HG02885 (cell line): Measurements from ENCODE around the gene XRCC5.
"Not testable (repeated sequence)": the region's sequence is repeated elsewhere in the genome, so short reads cannot be mapped to it uniquely, and the experiment has no call there.

Experiments used
- ATAC-seq: cut with Tn5 transposase; IDR thresholded peaks from one replicate; pipeline ENCODE4 v1.9.1; 2021; ENCODE audit warnings: mild to moderate bottlenecking; ENCODE audit not compliant: unreplicated experiment, poor library complexity

Gene XRCC5

DNA sequence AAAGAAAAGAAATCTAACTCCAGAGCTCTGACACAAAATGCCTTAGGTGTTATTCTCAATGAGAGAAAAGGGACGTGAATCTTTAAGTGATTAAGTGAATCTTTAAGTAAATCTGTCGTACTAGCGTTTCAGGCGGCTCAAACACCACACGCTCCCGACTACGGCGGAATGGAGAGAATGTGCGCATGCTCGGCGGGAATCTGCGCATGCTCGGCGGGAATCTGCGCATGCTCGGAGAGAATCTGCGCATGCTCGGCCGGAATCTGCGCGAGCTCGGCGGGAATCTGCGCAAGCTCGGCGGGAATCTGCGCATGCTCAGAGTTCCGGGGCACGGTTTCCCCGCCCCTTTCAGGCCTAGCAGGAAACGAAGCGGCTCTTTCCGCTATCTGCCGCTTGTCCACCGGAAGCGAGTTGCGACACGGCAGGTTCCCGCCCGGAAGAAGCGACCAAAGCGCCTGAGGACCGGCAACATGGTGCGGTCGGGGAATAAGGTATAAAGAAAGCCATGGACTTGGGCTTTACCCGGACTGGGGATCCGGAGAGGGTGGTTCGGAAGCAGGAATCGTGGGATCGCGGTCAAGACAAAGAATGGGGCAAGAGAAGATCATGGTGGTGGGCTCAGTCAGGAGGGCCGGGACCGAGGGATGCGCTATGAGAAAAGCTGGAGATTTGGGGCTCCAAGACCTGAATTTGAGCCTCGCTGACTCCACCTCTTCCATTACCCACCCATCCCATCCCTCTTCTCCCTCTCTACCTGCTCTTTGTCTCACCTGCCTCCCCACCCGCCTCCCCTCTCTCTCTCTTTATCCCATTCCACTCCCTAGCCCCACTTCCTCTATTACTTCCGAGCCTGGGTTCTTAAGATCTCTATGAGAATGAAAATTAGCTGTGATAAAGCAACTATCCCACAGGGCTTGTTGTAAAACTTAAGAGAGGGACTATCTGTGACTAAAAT is at the start of gene XRCC5:
TSS of gene XRCC5 (plus strand) at position 382 of the 955 bp plus-strand sequence. CDS start at position 471, 89 bp downstream.
- peak; percentile 64 for ATAC-seq

DNA sequence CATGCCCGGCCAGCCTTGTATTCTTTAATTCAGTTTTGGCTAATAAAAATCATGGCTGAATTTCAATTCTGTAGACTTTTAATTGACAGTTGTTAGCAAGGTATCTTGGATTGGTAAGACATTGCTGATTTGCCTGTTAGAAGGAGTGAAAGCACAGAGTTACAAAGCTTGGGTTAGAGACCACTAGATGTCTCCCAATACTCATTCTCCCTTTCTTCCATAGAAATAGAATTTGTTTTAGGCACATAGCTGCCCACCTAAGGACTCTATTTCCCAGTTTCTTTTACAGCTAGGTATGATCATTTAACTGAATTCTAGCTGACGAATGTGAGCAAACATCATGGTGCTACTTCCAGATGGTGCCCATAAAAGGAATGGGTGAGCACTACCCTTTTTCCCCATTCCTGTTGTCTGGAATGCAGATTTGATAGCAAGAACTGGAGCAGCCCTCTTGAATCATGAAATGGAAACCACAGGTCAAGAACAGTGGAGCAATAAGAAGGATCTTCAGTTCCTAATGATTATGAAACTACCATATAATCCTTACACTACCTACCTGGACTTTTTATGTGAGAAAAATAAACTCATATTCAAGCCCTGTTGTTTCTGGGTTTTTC is 45.0 kb upstream of the XRCC5 start:
- ATAC-seq: no peak

GRCh38 chr2:216064665-216065064 is 44.5 kb upstream of the XRCC5 start:
- no peak for ATAC-seq

DNA sequence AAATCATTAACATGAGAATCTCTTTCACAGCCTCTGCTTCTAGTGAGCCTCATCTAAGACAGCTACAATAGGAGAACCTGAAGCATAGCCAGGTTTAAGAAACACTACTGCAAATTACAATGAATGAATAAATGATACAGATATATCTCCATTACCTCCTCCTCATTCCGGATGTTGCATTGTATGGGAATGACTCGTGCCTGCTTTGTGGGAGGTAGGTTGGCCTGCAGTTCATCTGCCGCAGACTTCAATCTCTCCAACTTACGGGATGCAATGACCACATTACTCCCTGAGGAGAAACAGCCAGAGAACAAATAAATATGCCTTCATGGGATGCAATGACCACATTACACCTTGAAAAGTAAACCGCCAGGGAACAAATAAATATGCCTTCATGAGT is 42.9 kb upstream of the XRCC5 start:
- ATAC-seq: no peak

- ATAC-seq: no peak
These were observed 40.1 kb upstream of the XRCC5 start for GRCh38 chr2:216069028-216069427.

- ATAC-seq: no peak
These were observed 39.0 kb upstream of the XRCC5 start for GRCh38 chr2:216070195-216070594.

DNA sequence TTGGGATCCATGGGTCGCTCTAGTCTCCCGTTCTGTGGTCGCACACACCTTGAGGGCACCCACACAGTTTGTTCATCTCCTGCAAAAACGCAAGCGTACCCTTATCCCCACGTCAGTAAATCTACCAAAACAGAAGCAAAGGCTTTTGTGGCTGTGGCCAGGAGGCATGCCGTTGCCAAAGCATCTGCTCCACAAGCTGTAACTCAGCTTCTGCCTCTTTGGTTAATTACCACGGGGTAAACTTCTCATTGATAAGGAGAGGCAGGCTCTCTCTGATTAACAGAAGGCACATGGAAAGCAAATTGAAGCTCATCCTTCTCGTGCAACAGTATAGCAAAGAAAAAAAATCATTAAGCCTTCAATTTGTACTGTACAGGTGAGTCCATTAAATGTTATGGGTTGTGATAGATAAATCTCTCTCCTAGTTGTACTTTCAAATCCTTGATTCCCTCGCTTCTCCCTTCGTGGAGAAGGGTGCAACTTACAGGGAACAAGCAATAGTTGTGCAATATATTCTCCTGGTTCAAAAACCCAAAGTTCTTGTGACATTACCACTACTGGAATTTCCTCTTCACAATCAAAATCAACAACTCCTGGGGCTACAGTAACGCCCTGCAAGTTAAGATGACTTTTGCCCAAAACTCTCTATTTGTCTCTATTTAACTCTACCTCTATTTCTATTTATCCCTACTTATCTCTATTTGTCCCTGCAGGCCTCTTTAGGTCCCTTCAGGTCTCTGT is 37.9 kb upstream of the XRCC5 start:
- ATAC-seq: no peak

DNA sequence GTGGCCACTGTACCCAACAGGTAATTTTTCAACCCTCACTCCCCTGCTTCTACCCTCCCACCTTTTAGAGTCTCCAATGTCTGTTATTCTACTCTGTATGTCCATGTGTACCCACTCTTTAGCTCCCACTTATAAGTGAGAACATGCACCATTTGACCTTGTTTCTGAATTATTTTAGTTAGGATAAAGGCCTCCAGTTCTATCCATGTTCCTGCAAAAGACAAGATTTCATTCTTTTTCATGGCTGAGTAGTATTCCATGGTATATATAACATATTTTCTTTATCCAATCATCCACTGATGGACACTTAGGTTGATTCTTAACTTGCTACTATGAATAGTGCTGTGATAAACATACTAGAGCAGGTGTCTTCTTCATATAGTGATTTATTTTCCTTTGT is 36.7 kb upstream of the XRCC5 start:
- ATAC-seq: no peak

- ATAC-seq: no peak
These were observed 35.4 kb upstream of the XRCC5 start for GRCh38 chr2:216073773-216074172.

DNA sequence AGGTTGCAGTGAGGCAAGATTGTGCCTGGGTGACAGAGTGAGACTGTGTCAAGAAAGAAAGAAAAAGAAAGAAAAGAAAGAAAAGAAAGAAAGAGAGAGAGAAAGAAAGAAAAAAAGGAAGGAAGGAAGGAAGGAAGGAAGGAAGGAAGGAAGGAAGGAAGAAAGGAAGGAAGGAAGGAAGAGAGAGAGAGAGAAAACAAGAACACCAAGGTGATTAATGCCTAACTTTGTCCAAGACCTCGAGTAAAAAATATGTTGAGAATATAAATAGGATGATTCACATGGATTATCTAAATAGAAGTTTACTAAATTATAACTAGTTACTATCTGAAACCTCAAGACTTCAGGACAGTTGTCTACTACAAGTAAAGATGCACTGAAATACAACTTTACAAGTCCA is 34.8 kb upstream of the XRCC5 start:
- ATAC-seq: no peak

- no peak for ATAC-seq
These were observed 34.4 kb upstream of the XRCC5 start for GRCh38 chr2:216074794-216075193.

- no peak for ATAC-seq
These were observed 33.4 kb upstream of the XRCC5 start for GRCh38 chr2:216075510-216076485.

GRCh38 chr2:216078776-216079175 is 30.4 kb upstream of the XRCC5 start:
- ATAC-seq: no peak

GRCh38 chr2:216080048-216080447 is 29.1 kb upstream of the XRCC5 start:
- not testable (repeated sequence) for ATAC-seq

DNA sequence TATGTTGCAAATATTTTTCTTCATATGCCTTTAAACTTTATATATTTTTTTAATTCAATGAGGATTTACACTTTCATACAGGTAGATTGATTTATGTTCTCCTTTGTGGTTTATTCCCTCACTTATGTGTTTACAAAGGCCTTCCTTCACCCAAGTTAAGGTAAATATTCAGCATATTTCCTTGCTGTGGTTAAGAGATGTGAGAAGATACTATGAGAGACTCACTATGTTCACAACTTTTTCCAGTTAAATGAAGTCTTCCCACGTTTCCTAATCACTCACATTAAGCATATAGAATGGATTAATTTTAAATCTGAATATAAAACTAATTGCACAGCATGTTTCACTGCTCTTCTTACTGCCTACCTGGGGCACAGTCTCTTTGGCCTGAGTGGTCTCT is 28.1 kb upstream of the XRCC5 start:
- ATAC-seq: no peak

DNA sequence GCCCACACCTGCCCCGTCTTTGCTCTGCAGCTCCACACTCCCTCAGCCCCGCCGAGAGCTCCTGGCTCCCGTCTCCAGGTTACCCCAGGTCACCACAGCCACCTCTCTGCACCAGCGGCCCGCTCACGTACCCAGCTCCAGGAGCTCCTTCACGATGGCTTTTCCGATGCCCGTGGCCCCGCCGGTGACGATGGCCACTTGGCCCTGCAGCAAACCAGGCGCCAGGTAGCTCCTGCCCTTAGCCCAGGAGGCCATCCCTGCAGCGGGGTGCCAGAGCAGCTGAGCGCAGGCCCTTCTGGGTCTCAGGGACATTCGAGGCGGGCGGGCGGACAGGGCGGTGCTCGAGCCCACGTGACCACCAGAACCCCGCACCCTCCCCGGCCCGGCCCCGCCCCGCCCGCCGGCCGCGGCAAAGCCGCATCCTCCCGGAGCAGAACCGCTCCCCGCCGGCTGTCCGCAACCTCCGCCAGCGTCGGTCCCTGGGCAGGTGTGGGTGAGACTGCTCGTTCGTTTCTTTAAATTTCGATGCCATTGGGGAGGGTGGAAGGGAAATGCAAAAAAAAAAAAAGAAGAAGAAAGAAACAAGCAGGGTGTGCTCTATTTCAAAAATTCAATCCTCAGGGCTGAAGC is 27.5 kb upstream of the XRCC5 start, which contains the start of the genes PECR and TMEM169:
TSS of gene PECR (minus strand) at position 323 of the 630 bp plus-strand sequence. CDS start at position 255, 68 bp downstream.
TSS of gene TMEM169 (plus strand) at position 433 of the 630 bp plus-strand sequence. CDS start 14,045 bp downstream, outside the sequence.
- peak; percentile 94 for ATAC-seq

DNA sequence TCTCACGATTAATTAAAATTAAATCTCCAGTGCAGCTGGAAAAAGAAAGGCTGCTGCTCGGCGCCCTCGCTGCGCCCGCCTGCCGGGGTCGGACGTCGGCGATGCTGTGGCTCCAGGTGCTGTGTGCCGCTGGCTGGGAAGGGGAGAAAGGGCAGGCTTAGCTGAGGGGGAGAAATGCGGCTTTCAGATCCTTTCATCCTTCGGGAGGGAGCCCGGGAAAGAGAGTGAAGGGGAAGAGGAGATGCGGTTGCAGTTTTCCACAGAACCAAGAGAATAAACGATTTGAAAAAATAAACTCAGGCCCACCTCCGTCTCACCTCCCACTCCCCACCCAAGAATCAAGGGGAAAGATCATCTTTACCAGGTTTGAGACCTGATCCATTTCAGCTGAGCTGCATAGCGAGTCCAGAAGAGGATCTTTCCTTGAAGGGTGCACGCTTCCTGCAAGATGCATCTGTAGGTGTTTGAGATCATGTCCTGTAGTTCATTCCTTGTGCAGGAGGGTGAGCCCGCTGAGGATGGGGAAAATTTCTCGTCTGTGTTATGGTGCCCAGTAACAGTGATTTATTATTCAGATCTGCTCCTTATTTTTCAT is 26.9 kb upstream of the XRCC5 start:
- peak; percentile 11 for ATAC-seq

DNA sequence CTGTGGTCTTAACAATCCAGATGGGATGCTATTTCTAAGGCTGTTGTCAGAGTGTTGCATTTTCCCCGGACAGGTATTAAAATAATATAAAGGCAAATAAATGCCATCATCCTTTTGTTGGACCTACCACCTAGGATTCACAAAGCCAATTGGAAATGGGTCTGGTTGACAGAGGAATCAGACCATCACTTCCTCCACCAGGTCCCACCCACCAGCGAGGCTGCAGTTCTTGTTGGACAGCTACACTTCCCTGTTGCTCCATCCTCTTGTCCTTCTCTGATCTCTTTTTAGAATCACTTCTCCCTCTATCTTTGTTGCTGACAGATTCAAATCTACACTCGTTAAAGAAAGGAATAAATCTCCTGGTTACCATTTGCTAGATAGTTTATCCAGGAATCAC is 26.3 kb upstream of the XRCC5 start:
- no peak for ATAC-seq
